ENCODE measurements around the gene GLB1L2.

The GLB1L2 gene

GRCh38 chr11:134409552-134410429 is 78.0 kb downstream of the GLB1L2 start:
- H3K9ac ChIP-seq (ENCODE audit: low read depth, low read length), result no peak overlapping the region
- 83% methylated on average over 15 of the region's 15 CpGs for WGBS
- 0 out of 2 replicates have a peak overlapping the region, but pooled peaks have one; percentile 66 for H3K4me3 ChIP-seq (ENCODE audit: low read length)
- peaks cover 19% of the 10 kb centered on the region for H3K4me1 ChIP-seq (ENCODE audit: insufficient read depth, low read length)
- no peak overlapping the region for H3K27ac ChIP-seq (ENCODE audit: low read depth, low read length)
- H3K36me3 ChIP-seq (ENCODE audit: insufficient read depth, low read length), result no peaks in the 10 kb centered on the region
- H3K9me3 ChIP-seq (ENCODE audit: insufficient read depth, low read depth, low read length), result no peaks in the 10 kb centered on the region
- peaks cover 32% of the 10 kb centered on the region for H3K27me3 ChIP-seq (ENCODE audit: insufficient read depth, low read length)

DNA sequence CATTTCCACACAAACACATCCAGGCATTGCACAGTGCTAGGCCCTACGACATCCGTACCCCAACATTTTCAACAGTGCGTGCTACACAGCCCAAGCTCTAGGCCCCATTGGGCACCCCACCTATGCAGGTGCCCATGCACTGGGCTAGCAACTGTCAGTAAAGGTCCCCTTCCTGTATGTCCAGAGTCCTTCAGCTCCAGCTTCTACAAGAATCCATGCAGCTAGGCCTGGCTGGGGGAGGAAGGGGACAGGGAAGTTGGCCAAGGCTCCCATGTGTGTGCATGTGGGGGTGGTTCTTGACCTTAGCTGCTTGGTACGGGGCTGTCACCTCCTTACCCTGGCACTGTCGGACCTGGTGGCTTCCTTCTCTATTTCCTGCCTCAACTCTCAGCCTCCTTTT is 79.0 kb downstream of the GLB1L2 start:
- no peaks in the 10 kb centered on the region for H3K9me3 ChIP-seq (ENCODE audit: insufficient read depth, low read depth, low read length)
- 89% methylated on average over 4 of the region's 5 CpGs for WGBS
- H3K27ac ChIP-seq (ENCODE audit: low read depth, low read length), result no peak overlapping the region
- H3K4me3 ChIP-seq (ENCODE audit: low read length), result peak overlapping the region; percentile 66
- H3K4me1 ChIP-seq (ENCODE audit: insufficient read depth, low read length), result peaks cover 26% of the 10 kb centered on the region
- no peaks in the 10 kb centered on the region for H3K36me3 ChIP-seq (ENCODE audit: insufficient read depth, low read length)
- H3K27me3 ChIP-seq (ENCODE audit: insufficient read depth, low read length), result peaks cover 32% of the 10 kb centered on the region
- H3K9ac ChIP-seq (ENCODE audit: low read depth, low read length), result 0 out of 2 replicates have a peak overlapping the region, but pooled peaks have one; percentile 67

DNA sequence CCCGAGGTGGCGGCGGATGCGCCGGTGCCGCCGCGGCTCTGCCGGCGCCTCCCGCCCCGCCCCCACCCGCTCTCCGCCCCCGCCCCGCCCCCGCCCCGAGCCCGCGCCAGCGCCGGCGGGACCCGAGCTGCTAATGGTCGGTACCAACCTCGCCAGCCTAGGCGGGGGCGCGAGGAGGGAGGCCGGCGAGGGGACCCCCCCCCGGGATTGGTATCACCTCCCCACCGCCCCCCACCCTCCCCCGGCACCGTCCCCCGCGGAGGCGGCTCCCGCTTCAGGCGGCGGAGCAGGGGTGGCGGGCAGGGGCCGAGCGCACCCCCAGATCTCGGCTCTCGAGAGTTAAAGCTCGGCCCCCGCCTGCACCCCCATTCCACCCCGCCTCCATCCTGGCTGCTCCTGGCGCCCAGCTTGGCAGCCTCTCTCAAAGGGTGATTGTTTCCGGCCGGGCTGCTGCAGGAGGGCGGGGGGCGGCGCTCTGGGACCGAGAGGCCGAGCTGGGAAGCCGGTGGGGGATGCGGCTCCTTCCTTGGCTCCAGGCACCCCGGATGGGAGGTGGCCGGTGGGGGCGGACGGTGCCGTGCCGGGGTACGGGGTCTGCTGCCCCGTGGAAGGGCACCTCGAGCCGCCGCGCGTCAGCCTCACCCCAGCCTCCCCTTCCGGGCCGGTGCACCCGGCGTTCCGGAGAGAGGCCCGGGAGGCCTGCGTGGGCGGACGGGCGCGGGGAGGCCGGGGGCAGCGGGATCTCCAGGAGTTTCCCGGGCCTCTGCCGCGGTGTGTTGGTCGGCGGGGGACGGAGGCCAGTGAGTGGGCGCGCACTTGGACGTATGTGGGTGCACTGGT is 80.6 kb downstream of the GLB1L2 start, which contains the start of gene B3GAT1:
Gene B3GAT1 (minus strand): TSS at position 40 of the 840 bp plus-strand sequence. CDS start 24,583 bp downstream, outside the sequence.
- Histone ChIP-seq H3K9me3 (ENCODE audit: insufficient read depth, low read depth, low read length) (no peaks in the 10 kb centered on the region), H3K4me1 (ENCODE audit: insufficient read depth, low read length) (peaks cover 26% of the 10 kb centered on the region), H3K9ac (ENCODE audit: low read depth, low read length) (peak within 1 kb of the TSS; percentile 67), H3K27me3 (ENCODE audit: insufficient read depth, low read length) (peaks cover 32% of the 10 kb centered on the region), H3K27ac (ENCODE audit: low read depth, low read length) (no peak within 1 kb of the TSS; the same call in 1 of the 2 replicates), H3K4me3 (ENCODE audit: low read length) (peak within 1 kb of the TSS; percentile 66), H3K36me3 (ENCODE audit: insufficient read depth, low read length) (no peaks in the 10 kb centered on the region)
- WGBS, result under 1% methylated on average over 69 of the region's 94 CpGs

- peak overlapping the region; percentile 64 for H3K4me3 ChIP-seq (ENCODE audit: low read length)
- no peaks in the 10 kb centered on the region for H3K36me3 ChIP-seq (ENCODE audit: insufficient read depth, low read length)
- peak overlapping the region; percentile 6; the same call in 1 of the 2 replicates for H3K9ac ChIP-seq (ENCODE audit: low read depth, low read length)
- peaks cover 32% of the 10 kb centered on the region for H3K27me3 ChIP-seq (ENCODE audit: insufficient read depth, low read length)
- WGBS, result under 1% methylated on average over 22 of the region's 22 CpGs
- no peaks in the 10 kb centered on the region for H3K9me3 ChIP-seq (ENCODE audit: insufficient read depth, low read depth, low read length)
- no peak overlapping the region for H3K27ac ChIP-seq (ENCODE audit: low read depth, low read length)
- H3K4me1 ChIP-seq (ENCODE audit: insufficient read depth, low read length), result peaks cover 26% of the 10 kb centered on the region
Observed at GRCh38 chr11:134413043-134413825, 81.4 kb downstream of the GLB1L2 start.

- H3K9me3 ChIP-seq (ENCODE audit: insufficient read depth, low read depth, low read length), result no peaks in the 10 kb centered on the region
- WGBS, result 30% methylated on average over 18 of the region's 18 CpGs
- H3K9ac ChIP-seq (ENCODE audit: low read depth, low read length), result no peak overlapping the region
- H3K4me3 ChIP-seq (ENCODE audit: low read length), result peak overlapping the region; percentile 64
- H3K27ac ChIP-seq (ENCODE audit: low read depth, low read length), result no peak overlapping the region
- H3K27me3 ChIP-seq (ENCODE audit: insufficient read depth, low read length), result peaks cover 32% of the 10 kb centered on the region
- H3K36me3 ChIP-seq (ENCODE audit: insufficient read depth, low read length), result no peaks in the 10 kb centered on the region
- H3K4me1 ChIP-seq (ENCODE audit: insufficient read depth, low read length), result peaks cover 26% of the 10 kb centered on the region
Observed at GRCh38 chr11:134413826-134414731, 82.3 kb downstream of the GLB1L2 start.

GRCh38 chr11:134414766-134415765 is 83.3 kb downstream of the GLB1L2 start:
- no peak overlapping the region for H3K27ac ChIP-seq (ENCODE audit: low read depth, low read length)
- no peak overlapping the region for H3K4me3 ChIP-seq (ENCODE audit: low read length)
- H3K4me1 ChIP-seq (ENCODE audit: insufficient read depth, low read length), result peaks cover 22% of the 10 kb centered on the region
- H3K36me3 ChIP-seq (ENCODE audit: insufficient read depth, low read length), result no peaks in the 10 kb centered on the region
- peaks cover 32% of the 10 kb centered on the region for H3K27me3 ChIP-seq (ENCODE audit: insufficient read depth, low read length)
- WGBS, result 41% methylated on average over 17 of the region's 17 CpGs
- no peaks in the 10 kb centered on the region for H3K9me3 ChIP-seq (ENCODE audit: insufficient read depth, low read depth, low read length)
- no peak overlapping the region for H3K9ac ChIP-seq (ENCODE audit: low read depth, low read length)

DNA sequence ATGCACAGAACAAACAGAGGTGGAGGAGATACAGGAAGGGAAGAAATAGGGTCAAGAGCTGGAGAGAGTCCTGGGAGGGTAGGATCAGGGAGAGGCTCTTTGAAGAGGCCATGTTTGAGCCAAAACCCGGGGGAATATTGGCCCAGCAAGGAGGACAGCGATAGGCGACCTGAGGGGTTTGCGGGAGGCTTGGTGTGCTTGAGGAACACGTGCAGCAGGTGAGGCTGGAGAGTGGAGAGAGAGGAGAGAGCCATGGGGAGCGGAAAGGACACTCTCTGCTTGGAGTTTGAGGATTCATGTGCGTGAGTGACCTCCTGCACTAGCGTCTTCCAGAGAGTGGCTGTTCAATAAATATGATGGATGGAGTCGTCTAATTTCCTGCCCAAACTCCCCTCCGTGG is 84.9 kb downstream of the GLB1L2 start:
- H3K9ac ChIP-seq (ENCODE audit: low read depth, low read length), result no peak overlapping the region
- WGBS, result 91% methylated on average over 10 of the region's 10 CpGs
- H3K4me3 ChIP-seq (ENCODE audit: low read length), result no peak overlapping the region
- H3K27me3 ChIP-seq (ENCODE audit: insufficient read depth, low read length), result peaks cover 20% of the 10 kb centered on the region
- peaks cover 22% of the 10 kb centered on the region for H3K4me1 ChIP-seq (ENCODE audit: insufficient read depth, low read length)
- H3K9me3 ChIP-seq (ENCODE audit: insufficient read depth, low read depth, low read length), result no peaks in the 10 kb centered on the region
- H3K36me3 ChIP-seq (ENCODE audit: insufficient read depth, low read length), result no peaks in the 10 kb centered on the region
- no peak overlapping the region for H3K27ac ChIP-seq (ENCODE audit: low read depth, low read length)

DNA sequence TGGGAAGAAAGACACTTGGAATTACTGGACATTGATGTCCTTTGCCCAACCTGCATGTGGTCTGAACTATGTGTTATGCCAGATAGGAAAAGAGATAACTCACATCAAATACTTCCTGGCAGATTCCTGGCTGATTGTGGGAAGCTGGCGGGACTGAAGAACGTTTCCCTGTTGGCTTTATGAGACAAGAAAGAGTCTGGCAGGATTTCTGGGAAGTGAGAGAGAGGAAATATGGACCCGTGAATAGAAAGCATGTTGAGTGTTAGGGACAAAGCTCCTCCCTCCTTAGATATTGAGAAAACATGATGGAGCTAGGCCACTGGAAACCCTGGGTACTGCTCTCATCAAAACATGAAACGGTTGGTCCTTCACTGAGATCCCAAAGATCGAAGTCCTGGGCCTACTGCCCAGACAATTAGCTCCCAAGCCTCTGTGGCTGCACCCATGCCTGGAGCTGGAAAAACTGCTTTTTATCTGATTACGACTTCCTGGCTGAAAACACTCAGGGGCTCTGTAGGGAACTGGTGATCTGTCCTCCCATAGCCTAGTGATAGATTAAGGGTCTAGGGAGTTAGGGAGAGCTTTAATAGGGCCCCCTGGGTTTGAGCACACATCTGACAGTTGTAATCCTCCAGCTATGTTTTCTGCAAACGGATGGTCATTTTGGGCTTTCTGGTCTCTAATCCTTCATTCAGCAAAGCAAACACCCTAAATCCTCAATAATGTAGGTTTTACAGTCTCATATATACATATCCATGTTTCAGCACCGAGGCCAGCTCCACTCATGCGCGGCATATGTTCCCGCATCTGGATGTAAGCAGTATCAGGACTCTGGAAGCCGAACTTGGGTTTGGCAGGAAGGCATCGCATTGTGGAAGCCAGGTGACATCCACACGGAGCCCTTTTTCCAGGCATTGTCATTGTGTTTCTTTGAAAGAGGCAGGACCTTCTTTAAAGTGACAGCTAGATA is 86.4 kb downstream of the GLB1L2 start:
- Histone ChIP-seq H3K9me3 (ENCODE audit: insufficient read depth, low read depth, low read length) (no peaks in the 10 kb centered on the region), H3K27ac (ENCODE audit: low read depth, low read length) (no peak overlapping the region), H3K4me3 (ENCODE audit: low read length) (no peak overlapping the region), H3K36me3 (ENCODE audit: insufficient read depth, low read length) (no peaks in the 10 kb centered on the region), H3K27me3 (ENCODE audit: insufficient read depth, low read length) (peaks cover 15% of the 10 kb centered on the region), H3K9ac (ENCODE audit: low read depth, low read length) (no peak overlapping the region), H3K4me1 (ENCODE audit: insufficient read depth, low read length) (peaks cover 22% of the 10 kb centered on the region)
- 81% methylated on average over 14 of the region's 14 CpGs for WGBS
